ENCODE measurements around the gene TRA2A.
A peak's percentile ranks its signal among the peaks of the same experiment; 100 is the strongest.

Gene TRA2A

GRCh38 chr7:23474829-23475575 is 56.8 kb downstream of the TRA2A start:
- Histone ChIP-seq H2BK120ac (ENCODE audit: insufficient read depth, low read length, poor library complexity) (peak overlapping the region; percentile 20), H3K23ac (ENCODE audit: low read length) (peak overlapping the region; percentile 54), H4K91ac (ENCODE audit: low read depth, low read length) (peak overlapping the region; percentile 17), H4K8ac (ENCODE audit: low read depth, low read length) (peak overlapping the region; percentile 22), H3K4ac (ENCODE audit: low read depth, low read length) (peak overlapping the region; percentile 29), H4K12ac (ENCODE audit: low read depth, low read length) (no peak overlapping the region), H3K79me2 (ENCODE audit: control insufficient read depth, insufficient read depth, low read length, poor library complexity) (peaks cover 8% of the 10 kb centered on the region), H3K79me1 (ENCODE audit: low read length) (peaks cover 22% of the 10 kb centered on the region), H3K18ac (ENCODE audit: low read length) (no peak overlapping the region), H3K4me1 (ENCODE audit: control insufficient read depth in 1 of 2, insufficient read depth in 2 of 2, low read length in 2 of 2) (peaks cover 2 to 3% of the 10 kb centered on the region in 2 experiments), H2BK12ac (ENCODE audit: low read length) (no peak overlapping the region), H3K27ac (ENCODE audit: low read depth, low read length) (peak overlapping the region; percentile 92), H3K9ac (ENCODE audit: low read length) (peak overlapping the region; percentile 79), H3K9me3 (ENCODE audit: insufficient read depth, low read depth, low read length) (no peaks in the 10 kb centered on the region), H3K4me3 (ENCODE audit: low read depth, low read length) (peak overlapping the region; percentile 68), H2AK5ac (ENCODE audit: low read length) (no peak overlapping the region), H3K36me3 (ENCODE audit: control insufficient read depth in 1 of 2, insufficient read depth in 2 of 2, low read length in 2 of 2) (no peaks in the 10 kb centered on the region), H2AFZ (ENCODE audit: insufficient read depth, low read length, poor library complexity) (peak overlapping the region; percentile 64), H2BK5ac (ENCODE audit: low read depth, low read length, poor library complexity) (peak overlapping the region; percentile 67), H3K4me2 (ENCODE audit: low read length) (peak overlapping the region; percentile 97), H3K27me3 (ENCODE audit: insufficient read depth, low read length) (no peaks in the 10 kb centered on the region), H3K14ac (ENCODE audit: low read length) (peak overlapping the region; percentile 38)
- WGBS (ENCODE audit: extremely low coverage, insufficient coverage, insufficient read length) = no CpG with 5 or more reads among the region's 15 CpGs
- no peak for DNase-seq

DNA sequence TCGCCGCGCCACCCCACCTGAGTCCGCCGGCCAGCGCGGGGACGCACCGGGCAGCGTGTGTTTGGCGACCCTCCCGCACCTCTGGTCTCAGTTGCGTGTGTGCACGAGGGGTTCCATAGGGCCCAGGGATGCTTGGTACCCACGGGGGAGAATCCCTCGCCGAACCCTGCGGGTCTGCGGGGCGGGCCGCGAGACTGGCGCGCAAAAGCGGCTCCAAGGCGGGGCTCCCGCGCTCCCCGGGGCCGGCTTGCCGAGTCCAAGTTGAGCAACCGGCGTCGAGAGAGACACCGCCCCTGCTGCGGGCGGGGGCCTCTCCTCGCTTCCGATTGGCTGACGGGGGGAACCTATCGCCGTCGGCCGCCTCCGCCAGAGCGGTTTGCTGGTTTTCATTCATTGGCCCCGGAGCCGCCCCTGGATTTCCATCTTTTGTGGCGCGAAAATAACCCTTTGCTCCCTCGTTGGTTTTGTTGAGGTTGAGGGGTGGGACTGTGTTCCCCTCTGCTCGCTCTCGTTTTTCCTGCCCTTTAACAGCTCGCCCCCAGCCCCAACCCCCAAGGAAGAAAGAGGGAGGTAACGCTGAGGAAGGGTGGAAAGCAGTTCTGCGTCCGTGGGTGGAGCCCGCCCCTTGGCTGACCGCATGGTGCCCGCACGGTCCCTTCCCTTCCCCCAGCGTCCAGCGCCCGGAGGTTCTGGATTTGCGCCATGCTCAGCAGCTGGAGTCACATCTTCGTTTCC is 57.5 kb downstream of the TRA2A start:
- Histone ChIP-seq H3K9me3 (ENCODE audit: insufficient read depth, low read depth, low read length) (no peaks in the 10 kb centered on the region), H3K4me2 (ENCODE audit: low read length) (peak overlapping the region; percentile 97), H3K23ac (ENCODE audit: low read length) (peak overlapping the region; percentile 54), H3K27me3 (ENCODE audit: insufficient read depth, low read length) (no peaks in the 10 kb centered on the region), H3K79me2 (ENCODE audit: control insufficient read depth, insufficient read depth, low read length, poor library complexity) (peaks cover 15% of the 10 kb centered on the region), H2BK12ac (ENCODE audit: low read length) (peak overlapping the region; percentile 44), H3K36me3 (ENCODE audit: control insufficient read depth in 1 of 2, insufficient read depth in 2 of 2, low read length in 2 of 2) (no peaks in the 10 kb centered on the region), H3K4ac (ENCODE audit: low read depth, low read length) (peak overlapping the region; percentile 83), H4K8ac (ENCODE audit: low read depth, low read length) (peak overlapping the region; percentile 93), H4K91ac (ENCODE audit: low read depth, low read length) (peak overlapping the region; percentile 93), H3K27ac (ENCODE audit: low read depth, low read length) (peak overlapping the region; percentile 94), H3K9ac (ENCODE audit: low read length) (peak overlapping the region; percentile 84), H2BK120ac (ENCODE audit: insufficient read depth, low read length, poor library complexity) (peak overlapping the region; percentile 96), H3K79me1 (ENCODE audit: low read length) (peaks cover 29% of the 10 kb centered on the region), H3K18ac (ENCODE audit: low read length) (peak overlapping the region; percentile 95), H2AK5ac (ENCODE audit: low read length) (peak overlapping the region; percentile 94), H4K12ac (ENCODE audit: low read depth, low read length) (peak overlapping the region; percentile 87), H2AFZ (ENCODE audit: insufficient read depth, low read length, poor library complexity) (peak overlapping the region; percentile 91), H3K4me1 (ENCODE audit: control insufficient read depth in 1 of 2, insufficient read depth in 2 of 2, low read length in 2 of 2) (peaks cover 2 to 3% of the 10 kb centered on the region in 2 experiments), H3K4me3 (ENCODE audit: low read depth, low read length) (peak overlapping the region; percentile 93), H3K14ac (ENCODE audit: low read length) (peak overlapping the region; percentile 99), H2BK5ac (ENCODE audit: low read depth, low read length, poor library complexity) (peak overlapping the region; percentile 92)
- WGBS (ENCODE audit: extremely low coverage, insufficient coverage, insufficient read length) = no CpG with 5 or more reads among the region's 66 CpGs
- peak; percentile 98 for DNase-seq

GRCh38 chr7:23473844-23474093 is 58.0 kb downstream of the TRA2A start:
- H3K4me1 ChIP-seq (ENCODE audit: control insufficient read depth in 1 of 2, insufficient read depth in 2 of 2, low read length in 2 of 2) = peaks cover 2 to 3% of the 10 kb centered on the region in 2 experiments
- H3K4ac ChIP-seq (ENCODE audit: low read depth, low read length) = peak overlapping the region; percentile 83
- WGBS (ENCODE audit: extremely low coverage, insufficient coverage, insufficient read length) = no CpG with 5 or more reads among the region's 23 CpGs
- no peak overlapping the region for H3K23ac ChIP-seq (ENCODE audit: low read length)
- peak overlapping the region; percentile 81 for H3K4me2 ChIP-seq (ENCODE audit: low read length)
- H3K9me3 ChIP-seq (ENCODE audit: insufficient read depth, low read depth, low read length) = no peaks in the 10 kb centered on the region
- H2AK5ac ChIP-seq (ENCODE audit: low read length) = peak overlapping the region; percentile 94
- H3K9ac ChIP-seq (ENCODE audit: low read length) = peak overlapping the region; percentile 84
- peak overlapping the region; percentile 91 for H2AFZ ChIP-seq (ENCODE audit: insufficient read depth, low read length, poor library complexity)
- peak overlapping the region; percentile 44 for H2BK12ac ChIP-seq (ENCODE audit: low read length)
- peak overlapping the region; percentile 92 for H2BK5ac ChIP-seq (ENCODE audit: low read depth, low read length, poor library complexity)
- H4K91ac ChIP-seq (ENCODE audit: low read depth, low read length) = peak overlapping the region; percentile 93
- H3K18ac ChIP-seq (ENCODE audit: low read length) = peak overlapping the region; percentile 95
- H3K14ac ChIP-seq (ENCODE audit: low read length) = peak overlapping the region; percentile 99
- H3K27me3 ChIP-seq (ENCODE audit: insufficient read depth, low read length) = no peaks in the 10 kb centered on the region
- peak overlapping the region; percentile 93 for H3K4me3 ChIP-seq (ENCODE audit: low read depth, low read length)
- peak overlapping the region; percentile 94 for H3K27ac ChIP-seq (ENCODE audit: low read depth, low read length)
- H4K12ac ChIP-seq (ENCODE audit: low read depth, low read length) = peak overlapping the region; percentile 87
- H3K79me1 ChIP-seq (ENCODE audit: low read length) = peaks cover 34% of the 10 kb centered on the region
- H3K36me3 ChIP-seq (ENCODE audit: control insufficient read depth in 1 of 2, insufficient read depth in 2 of 2, low read length in 2 of 2) = no peaks in the 10 kb centered on the region
- H3K79me2 ChIP-seq (ENCODE audit: control insufficient read depth, insufficient read depth, low read length, poor library complexity) = peaks cover 20% of the 10 kb centered on the region
- H4K8ac ChIP-seq (ENCODE audit: low read depth, low read length) = peak overlapping the region; percentile 93
- peak overlapping the region; percentile 96 for H2BK120ac ChIP-seq (ENCODE audit: insufficient read depth, low read length, poor library complexity)
- no peak for DNase-seq

DNA sequence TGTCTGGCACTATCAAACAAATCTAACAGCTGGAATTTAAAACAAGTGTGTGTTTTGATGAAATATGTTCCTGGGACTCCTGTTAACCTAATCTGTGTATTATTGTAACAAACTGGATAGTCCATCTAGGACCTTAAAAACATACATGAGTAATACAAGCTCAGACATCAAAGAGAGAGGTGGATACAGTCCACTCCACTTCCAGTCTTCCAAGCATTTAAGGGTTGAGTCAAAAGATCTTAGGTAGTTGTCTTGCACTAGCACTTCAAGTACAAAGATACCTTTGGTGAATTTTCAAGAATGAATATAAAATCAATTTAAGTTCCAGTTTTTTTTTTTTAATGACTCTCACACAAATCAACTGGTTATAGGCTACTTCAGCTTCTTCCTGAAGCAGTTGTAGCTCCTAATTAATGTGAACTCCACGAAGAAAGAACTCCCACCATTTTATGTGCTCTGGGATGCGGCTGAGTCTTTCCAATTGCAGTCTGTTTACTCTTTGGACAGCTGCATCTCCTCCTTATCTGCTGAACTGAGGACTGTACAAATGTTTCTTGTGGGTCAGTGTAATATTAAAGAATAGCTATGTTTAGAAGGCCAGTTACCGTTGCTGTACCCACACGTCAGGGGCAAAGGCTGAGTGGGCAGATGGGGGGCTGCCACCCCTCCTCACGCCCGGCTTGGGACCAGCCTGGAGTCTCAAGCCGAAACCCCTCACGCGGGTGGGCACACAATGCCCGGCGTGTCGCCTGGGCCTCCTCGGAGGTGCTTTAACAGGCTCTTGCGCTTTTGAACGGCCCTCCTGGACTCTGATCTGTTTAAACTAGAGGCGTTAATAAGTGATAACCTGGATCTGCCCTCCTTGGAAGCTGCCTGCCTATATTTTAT is 58.6 kb downstream of the TRA2A start:
- WGBS (ENCODE audit: extremely low coverage, insufficient coverage, insufficient read length) = no CpG with 5 or more reads among the region's 16 CpGs
- Histone ChIP-seq H3K9ac (ENCODE audit: low read length) (peak overlapping the region; percentile 84), H4K8ac (ENCODE audit: low read depth, low read length) (peak overlapping the region; percentile 93), H3K79me1 (ENCODE audit: low read length) (peaks cover 40% of the 10 kb centered on the region), H3K23ac (ENCODE audit: low read length) (no peak overlapping the region), H4K12ac (ENCODE audit: low read depth, low read length) (peak overlapping the region; percentile 20), H4K91ac (ENCODE audit: low read depth, low read length) (peak overlapping the region; percentile 93), H2AFZ (ENCODE audit: insufficient read depth, low read length, poor library complexity) (peak overlapping the region; percentile 91), H3K4me2 (ENCODE audit: low read length) (peak overlapping the region; percentile 81), H3K18ac (ENCODE audit: low read length) (peak overlapping the region; percentile 70), H2BK5ac (ENCODE audit: low read depth, low read length, poor library complexity) (peak overlapping the region; percentile 92), H3K4me1 (ENCODE audit: control insufficient read depth in 1 of 2, insufficient read depth in 2 of 2, low read length in 2 of 2) (peaks cover 2 to 3% of the 10 kb centered on the region in 2 experiments), H3K27me3 (ENCODE audit: insufficient read depth, low read length) (no peaks in the 10 kb centered on the region), H3K4me3 (ENCODE audit: low read depth, low read length) (peak overlapping the region; percentile 93), H3K27ac (ENCODE audit: low read depth, low read length) (peak overlapping the region; percentile 94), H2AK5ac (ENCODE audit: low read length) (peak overlapping the region; percentile 57), H3K14ac (ENCODE audit: low read length) (peak overlapping the region; percentile 59), H2BK12ac (ENCODE audit: low read length) (peak overlapping the region; percentile 42), H3K4ac (ENCODE audit: low read depth, low read length) (peak overlapping the region; percentile 57), H2BK120ac (ENCODE audit: insufficient read depth, low read length, poor library complexity) (peak overlapping the region; percentile 74), H3K79me2 (ENCODE audit: control insufficient read depth, insufficient read depth, low read length, poor library complexity) (peaks cover 25% of the 10 kb centered on the region), H3K36me3 (ENCODE audit: control insufficient read depth in 1 of 2, insufficient read depth in 2 of 2, low read length in 2 of 2) (no peaks in the 10 kb centered on the region), H3K9me3 (ENCODE audit: insufficient read depth, low read depth, low read length) (no peaks in the 10 kb centered on the region)
- DNase-seq = no peak
